A549 (cell line): Measurements from ENCODE around the gene ENPP1. TPM values are rescaled to one million over a fixed set of nuclear protein-coding genes. Genes with fewer than 3 reads are reported as not detected.

Experiments
- ATAC-seq, 2 experiments: fragments of 200-7000 bp in 1 of 2; fragments of >200 bp in 1 of 2; cut with Nextera tagmentation in 1 of 2; cut with Tn5 transposase in 1 of 2; 3 replicates each; pipeline versions ENCODE4 v1.8.0 to v1.9.1; 2018 to 2020; ENCODE audit warnings: mild to moderate bottlenecking in 1 of 2, moderate library complexity in 1 of 2
- CTCF ChIA-PET: fragments of 300-600 bp; sonication (Branson Sonifier 250); formaldehyde crosslinking; extraction: SDS; loops from one replicate; lab custom pipeline; 2021; ENCODE audit warnings: antibody characterized with exemption, inconsistent platforms; lab: Yijun Ruan, JAX
- POLR2A ChIA-PET: fragments of 350-600 bp; formaldehyde crosslinking; extraction: SDS; loops from one replicate; lab custom pipeline; 2021; ENCODE audit warnings: antibody characterized with exemption, inconsistent platforms; lab: Yijun Ruan, JAX
- DNase-seq, 2 experiments: peaks; one replicate each; pipeline versions ENCODE4 v3.0.0 to v3.0.0-alpha.2; 2011 to 2016; ENCODE audit warnings: low read depth in 1 of 2, low spot score in 1 of 2
- FAIRE-seq: peaks from 2 replicates; lab custom pipeline; 2011; peaks lifted over from hg19 to GRCh38; lab: Jason Lieb, UNC
- H3K27ac ChIP-seq, 2 experiments: fragments of >200 bp; sonication (Bioruptor Twin); formaldehyde crosslinking; 3 replicates each; pipeline ENCODE4 v1.5.1; 2016 to 2017
- H3K4me1 ChIP-seq: fragments of >200 bp; sonication (Bioruptor Twin); formaldehyde crosslinking; 3 replicates; pipeline ENCODE4 v1.6.1; 2016
- H3K4me2 ChIP-seq: fragments of >200 bp; sonication (Bioruptor Twin); formaldehyde crosslinking; 3 replicates; pipeline ENCODE4 v1.6.1; 2016
- H3K4me3 ChIP-seq: fragments of >200 bp; sonication (Bioruptor Twin); formaldehyde crosslinking; 3 replicates; pipeline ENCODE4 v1.5.1; 2016
- H3K9me3 ChIP-seq: fragments of >200 bp; sonication (Bioruptor Twin); formaldehyde crosslinking; 3 replicates; pipeline ENCODE4 v1.6.1; 2016
- CBX2 ChIP-seq: fragments of 200-600 bp; sonication (generic); IDR thresholded peaks from 2 replicates; pipeline ENCODE4 v1.6.1; 2016; ENCODE audit warnings: low read depth, mild to moderate bottlenecking, borderline replicate concordance
- CBX8 ChIP-seq: fragments of 200-600 bp; sonication (generic); IDR thresholded peaks from 2 replicates; pipeline ENCODE4 v1.6.1; 2016
- CEBPB ChIP-seq, 2 experiments: fragments of >200 bp in 1 of 2; sonication (Bioruptor Twin) in 1 of 2; formaldehyde crosslinking in 1 of 2; IDR thresholded peaks; 2 replicates each; pipeline ENCODE4 v1.6.1; 2012 to 2016
- CHD2 ChIP-seq: fragments of 150-350 bp; IDR thresholded peaks from 2 replicates; pipeline ENCODE4 v1.6.1; 2014; ENCODE audit warnings: low read length; ENCODE audit not compliant: partially characterized antibody
- CHD4 ChIP-seq: fragments of 200-600 bp; sonication (generic); IDR thresholded peaks from 2 replicates; pipeline ENCODE4 v1.6.1; 2016; ENCODE audit warnings: antibody characterized with exemption, mild to moderate bottlenecking, borderline replicate concordance
- EHF ChIP-seq: fragments of 250-450 bp; sonication (Bioruptor Pico); IDR thresholded peaks from 2 replicates; pipeline ENCODE4 v1.5.0; 2020; ENCODE audit warnings: mild to moderate bottlenecking
- EHMT2 ChIP-seq: fragments of 200-600 bp; sonication (generic); IDR thresholded peaks from 2 replicates; pipeline ENCODE4 v1.6.1; 2016; ENCODE audit warnings: antibody characterized with exemption, low read depth, mild to moderate bottlenecking, moderate library complexity
- EP300 ChIP-seq, 2 experiments: fragments of >200 bp; sonication (Bioruptor Twin); formaldehyde crosslinking; IDR thresholded peaks; 2 replicates in 1 of 2; 3 replicates in 1 of 2; pipeline ENCODE4 v1.6.1; 2016 to 2017
- ESRRA ChIP-seq: fragments of 150-350 bp; IDR thresholded peaks from 2 replicates; pipeline ENCODE4 v1.6.1; 2014; ENCODE audit warnings: mild to moderate bottlenecking, low read length, borderline replicate concordance
- FOSB ChIP-seq: fragments of 250-450 bp; sonication (Bioruptor Pico); IDR thresholded peaks from 2 replicates; pipeline ENCODE4 v1.5.0; 2020; ENCODE audit warnings: mild to moderate bottlenecking, moderate library complexity
- GATA3 ChIP-seq: IDR thresholded peaks from 2 replicates; pipeline ENCODE4 v1.6.1; 2012; ENCODE audit warnings: borderline replicate concordance
- HDAC2 ChIP-seq: fragments of 200-600 bp; sonication (generic); IDR thresholded peaks from 2 replicates; pipeline ENCODE4 v1.6.1; 2016
- HOXA7 ChIP-seq: fragments of 250-450 bp; sonication (Bioruptor Pico); IDR thresholded peaks from 2 replicates; pipeline ENCODE4 v1.5.0; 2020; ENCODE audit warnings: mild to moderate bottlenecking, moderate library complexity
- KDM1A ChIP-seq: fragments of 200-600 bp; sonication (generic); IDR thresholded peaks from 2 replicates; pipeline ENCODE4 v1.6.1; 2016; ENCODE audit warnings: low read depth, mild to moderate bottlenecking
- KDM5A ChIP-seq: fragments of 200-600 bp; sonication (generic); IDR thresholded peaks from 2 replicates; pipeline ENCODE4 v1.6.1; 2016; ENCODE audit warnings: antibody characterized with exemption, mild to moderate bottlenecking
- MAFK ChIP-seq: fragments of 450-650 bp; IDR thresholded peaks from 2 replicates; pipeline ENCODE4 v1.6.1; 2014; ENCODE audit not compliant: partially characterized antibody
- MAZ ChIP-seq: fragments of 150-350 bp; IDR thresholded peaks from 2 replicates; pipeline ENCODE4 v1.6.1; 2014; ENCODE audit warnings: antibody characterized with exemption, low read depth, low read length, borderline replicate concordance
- NFE2L2 ChIP-seq: fragments of 150-350 bp; conservative IDR thresholded peaks from 2 replicates; pipeline ENCODE4 v1.6.1; 2014; ENCODE audit warnings: low read length
- NPAS2 ChIP-seq: fragments of 250-450 bp; sonication (Bioruptor Pico); IDR thresholded peaks from 2 replicates; pipeline ENCODE4 v1.8.0; 2022; ENCODE audit warnings: mild to moderate bottlenecking, moderate library complexity, borderline replicate concordance
- POLR2AphosphoS2 ChIP-seq: conservative IDR thresholded peaks from 2 replicates; pipeline ENCODE4 v1.6.1; 2012; ENCODE audit warnings: low read length, improper control_type of control experiment, inconsistent platforms
- RAD21 ChIP-seq, 2 experiments: fragments of >200 bp in 1 of 2; sonication (Bioruptor Twin) in 1 of 2; formaldehyde crosslinking in 1 of 2; IDR thresholded peaks in 1 of 2; conservative IDR thresholded peaks in 1 of 2; 2 replicates in 1 of 2; 3 replicates in 1 of 2; pipeline ENCODE4 v1.6.1; 2012 to 2018; ENCODE audit warnings: inconsistent platforms in 1 of 2
- RARB ChIP-seq: fragments of 250-450 bp; sonication (Bioruptor Pico); IDR thresholded peaks from 2 replicates; pipeline ENCODE4 v1.8.0; 2021; ENCODE audit warnings: mild to moderate bottlenecking, moderate library complexity
- RCOR1 ChIP-seq: fragments of 150-350 bp; IDR thresholded peaks from 2 replicates; pipeline ENCODE4 v1.6.1; 2014; ENCODE audit warnings: antibody characterized with exemption, low read length, low read depth
- RFX5 ChIP-seq: fragments of 450-650 bp; IDR thresholded peaks from 2 replicates; pipeline ENCODE4 v1.7.1; 2014; ENCODE audit warnings: antibody characterized with exemption, mild to moderate bottlenecking, moderate library complexity
- TP53 ChIP-seq: fragments of 250-450 bp; sonication (Bioruptor Pico); IDR thresholded peaks from 2 replicates; pipeline ENCODE4 v1.5.0; 2021; ENCODE audit warnings: mild to moderate bottlenecking, moderate library complexity
- ZFP36 ChIP-seq: fragments of 450-650 bp; IDR thresholded peaks from 2 replicates; pipeline ENCODE4 v1.6.1; 2014; ENCODE audit warnings: borderline replicate concordance; ENCODE audit not compliant: partially characterized antibody
- ZSCAN20 ChIP-seq: fragments of 250-450 bp; sonication (Bioruptor Pico); IDR thresholded peaks from 2 replicates; pipeline ENCODE4 v1.8.0; 2022; ENCODE audit warnings: mild to moderate bottlenecking, moderate library complexity
- WGBS: methylation state at CpG from one replicate; pipeline ENCODE4 v1.1.6; 2017; ENCODE audit errors: missing lambda C conversion rate; 5-methylcytosine and 5-hydroxymethylcytosine counted together
- polyA plus RNA-seq, 4 experiments: library from polyadenylated mRNA; depleted of rRNA in 3 of 4; stranded (reverse); fragments of >200 nt; fragmentation: RNase III in 1 of 4; extraction: RNeasy Plus Mini Kit Qiagen cat#74134 plus additional on column Dnase treatment in 1 of 4; gene quantifications; 2 replicates in 3 of 4; 3 replicates in 1 of 4; pipeline ENCODE4 v1.2.3, GENCODE V29; 2011 to 2017
- TF ChIP-seq, protein P1 (sequence below): IDR thresholded peaks from 2 replicates; pipeline ENCODE4 v1.6.1; 2012
- TF ChIP-seq, protein P2 (sequence below): fragments of 250-450 bp; sonication (Bioruptor Pico); IDR thresholded peaks from 2 replicates; pipeline ENCODE4 v1.5.0; 2021; ENCODE audit warnings: mild to moderate bottlenecking, moderate library complexity, borderline replicate concordance
- TF ChIP-seq, protein P3 (sequence below): IDR thresholded peaks from 2 replicates; pipeline ENCODE4 v1.6.1; 2012; ENCODE audit warnings: low read depth, borderline replicate concordance
- TF ChIP-seq, protein P4 (sequence below): fragments of >200 bp; sonication (Bioruptor Twin); formaldehyde crosslinking; IDR thresholded peaks from 3 replicates; pipeline ENCODE4 v1.6.1; 2016
- TF ChIP-seq, protein P5 (sequence below): fragments of 150-350 bp; IDR thresholded peaks from 2 replicates; pipeline ENCODE4 v1.6.1; 2014; ENCODE audit warnings: low read depth, mild to moderate bottlenecking, low read length

The ENPP1 gene
- polyA plus RNA-seq, 2 of the 4 experiments (the other 2 are of a cell fraction) = 0.97 to 5.3 TPM

DNA sequence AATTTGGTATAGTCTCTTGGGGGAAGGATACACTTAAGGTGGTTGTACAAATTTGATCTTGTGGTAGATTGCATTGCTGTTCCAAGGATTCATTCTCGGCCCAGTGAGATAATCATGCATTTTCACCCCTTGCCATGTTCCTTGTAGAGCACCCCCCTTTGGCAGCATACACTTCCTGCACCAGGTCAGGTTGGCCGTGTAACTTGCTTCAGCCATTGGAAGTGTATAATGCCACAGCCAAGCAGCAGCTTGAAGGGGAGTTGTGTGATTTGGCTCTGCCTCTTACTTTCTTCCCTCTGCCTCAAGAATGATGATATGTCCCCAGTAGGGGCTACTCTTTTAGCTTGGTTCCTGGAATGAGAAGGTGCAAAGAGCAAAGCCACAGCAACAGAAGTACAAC is 121.4 kb downstream of the ENPP1 start:
- H3K27ac ChIP-seq = no peak overlapping the region
- ATAC-seq = no peak
- TF ChIP-seq RARB (CRISPR knock-in tag) (no peak), ZSCAN20 (CRISPR knock-in tag) (no peak), HDAC2 (no peak), CEBPB (IDR thresholded peaks at IDR 0.05) (no peak), TP53 (CRISPR knock-in tag) (no peak), MAZ (no peak), CBX8 (no peak), KDM5A (no peak), NPAS2 (CRISPR knock-in tag) (no peak), CBX2 (no peak), POLR2AphosphoS2 (no peak), NFE2L2 (no peak), ESRRA (no peak), CHD2 (no peak), RAD21 (conservative IDR thresholded peaks at IDR 0.05 in 1 of 2, IDR thresholded peaks at IDR 0.05 in 1 of 2) (no peak), GATA3 (no peak)
- TF ChIP-seq, protein P1, sequence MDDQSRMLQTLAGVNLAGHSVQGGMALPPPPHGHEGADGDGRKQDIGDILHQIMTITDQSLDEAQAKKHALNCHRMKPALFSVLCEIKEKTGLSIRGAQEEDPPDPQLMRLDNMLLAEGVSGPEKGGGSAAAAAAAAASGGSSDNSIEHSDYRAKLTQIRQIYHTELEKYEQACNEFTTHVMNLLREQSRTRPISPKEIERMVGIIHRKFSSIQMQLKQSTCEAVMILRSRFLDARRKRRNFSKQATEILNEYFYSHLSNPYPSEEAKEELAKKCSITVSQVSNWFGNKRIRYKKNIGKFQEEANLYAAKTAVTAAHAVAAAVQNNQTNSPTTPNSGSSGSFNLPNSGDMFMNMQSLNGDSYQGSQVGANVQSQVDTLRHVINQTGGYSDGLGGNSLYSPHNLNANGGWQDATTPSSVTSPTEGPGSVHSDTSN = no peak
- TF ChIP-seq, protein P2, sequence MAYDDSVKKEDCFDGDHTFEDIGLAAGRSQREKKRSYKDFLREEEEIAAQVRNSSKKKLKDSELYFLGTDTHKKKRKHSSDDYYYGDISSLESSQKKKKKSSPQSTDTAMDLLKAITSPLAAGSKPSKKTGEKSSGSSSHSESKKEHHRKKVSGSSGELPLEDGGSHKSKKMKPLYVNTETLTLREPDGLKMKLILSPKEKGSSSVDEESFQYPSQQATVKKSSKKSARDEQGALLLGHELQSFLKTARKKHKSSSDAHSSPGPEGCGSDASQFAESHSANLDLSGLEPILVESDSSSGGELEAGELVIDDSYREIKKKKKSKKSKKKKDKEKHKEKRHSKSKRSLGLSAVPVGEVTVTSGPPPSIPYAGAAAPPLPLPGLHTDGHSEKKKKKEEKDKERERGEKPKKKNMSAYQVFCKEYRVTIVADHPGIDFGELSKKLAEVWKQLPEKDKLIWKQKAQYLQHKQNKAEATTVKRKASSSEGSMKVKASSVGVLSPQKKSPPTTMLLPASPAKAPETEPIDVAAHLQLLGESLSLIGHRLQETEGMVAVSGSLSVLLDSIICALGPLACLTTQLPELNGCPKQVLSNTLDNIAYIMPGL (CRISPR knock-in tag) = no peak
- TF ChIP-seq, all 56 proteins: peak for 0
- ChIA-PET POLR2A (no interaction called here), CTCF (interaction anchor here (1.5 to 2.7 kb wide), 5 partner anchors 14 to 351 kb away, joined by 4 to 16 read pairs (median 7); partner anchors contain the start of gene CCN2)
- H3K4me2 ChIP-seq = no peak overlapping the region
- FAIRE-seq (no peak), DNase-seq (no peak)
- H3K9me3 ChIP-seq = no peaks in the 10 kb centered on the region
- 0 out of 3 replicates have a peak, but pooled peaks cover 3% of the 10 kb centered on the region for H3K4me1 ChIP-seq
- 61% methylated on average over 2 of the region's 2 CpGs for WGBS
- no peak overlapping the region for H3K4me3 ChIP-seq

DNA sequence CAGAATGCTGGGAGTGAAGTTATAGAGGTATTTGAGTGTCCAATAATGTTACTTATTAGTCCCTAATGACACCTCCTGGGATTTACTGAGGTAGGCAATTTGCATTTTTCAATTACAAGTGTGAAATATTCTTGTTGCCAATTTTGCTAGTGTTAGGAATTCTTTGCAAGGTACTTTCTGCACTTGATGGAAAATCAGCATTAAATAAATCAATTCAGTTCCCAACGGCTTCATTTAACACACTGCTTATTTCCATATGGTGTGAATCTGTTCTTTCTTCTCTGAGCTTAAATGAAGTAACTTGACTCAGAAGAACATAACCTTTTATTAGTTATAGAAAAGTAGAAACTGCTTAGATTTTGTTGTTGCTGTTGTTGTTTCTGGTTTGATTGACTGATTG is 122.2 kb downstream of the ENPP1 start:
- TF ChIP-seq MAFK (no peak), KDM1A (no peak), CHD4 (no peak), CEBPB (IDR thresholded peaks at IDR 0.05) (no peak), CHD2 (no peak), FOSB (no peak), EP300 (IDR thresholded peaks at IDR 0.05) (no peak), ZFP36 (no peak), EHMT2 (no peak), RFX5 (no peak), EHF (CRISPR knock-in tag) (no peak), HOXA7 (CRISPR knock-in tag) (no peak), MAZ (no peak), RCOR1 (no peak)
- TF ChIP-seq, protein P3, sequence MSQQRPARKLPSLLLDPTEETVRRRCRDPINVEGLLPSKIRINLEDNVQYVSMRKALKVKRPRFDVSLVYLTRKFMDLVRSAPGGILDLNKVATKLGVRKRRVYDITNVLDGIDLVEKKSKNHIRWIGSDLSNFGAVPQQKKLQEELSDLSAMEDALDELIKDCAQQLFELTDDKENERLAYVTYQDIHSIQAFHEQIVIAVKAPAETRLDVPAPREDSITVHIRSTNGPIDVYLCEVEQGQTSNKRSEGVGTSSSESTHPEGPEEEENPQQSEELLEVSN = no peak
- TF ChIP-seq, protein P4, sequence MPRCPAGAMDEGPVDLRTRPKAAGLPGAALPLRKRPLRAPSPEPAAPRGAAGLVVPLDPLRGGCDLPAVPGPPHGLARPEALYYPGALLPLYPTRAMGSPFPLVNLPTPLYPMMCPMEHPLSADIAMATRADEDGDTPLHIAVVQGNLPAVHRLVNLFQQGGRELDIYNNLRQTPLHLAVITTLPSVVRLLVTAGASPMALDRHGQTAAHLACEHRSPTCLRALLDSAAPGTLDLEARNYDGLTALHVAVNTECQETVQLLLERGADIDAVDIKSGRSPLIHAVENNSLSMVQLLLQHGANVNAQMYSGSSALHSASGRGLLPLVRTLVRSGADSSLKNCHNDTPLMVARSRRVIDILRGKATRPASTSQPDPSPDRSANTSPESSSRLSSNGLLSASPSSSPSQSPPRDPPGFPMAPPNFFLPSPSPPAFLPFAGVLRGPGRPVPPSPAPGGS = no peak
- TF ChIP-seq, protein P1 = no peak
- TF ChIP-seq, protein P5, sequence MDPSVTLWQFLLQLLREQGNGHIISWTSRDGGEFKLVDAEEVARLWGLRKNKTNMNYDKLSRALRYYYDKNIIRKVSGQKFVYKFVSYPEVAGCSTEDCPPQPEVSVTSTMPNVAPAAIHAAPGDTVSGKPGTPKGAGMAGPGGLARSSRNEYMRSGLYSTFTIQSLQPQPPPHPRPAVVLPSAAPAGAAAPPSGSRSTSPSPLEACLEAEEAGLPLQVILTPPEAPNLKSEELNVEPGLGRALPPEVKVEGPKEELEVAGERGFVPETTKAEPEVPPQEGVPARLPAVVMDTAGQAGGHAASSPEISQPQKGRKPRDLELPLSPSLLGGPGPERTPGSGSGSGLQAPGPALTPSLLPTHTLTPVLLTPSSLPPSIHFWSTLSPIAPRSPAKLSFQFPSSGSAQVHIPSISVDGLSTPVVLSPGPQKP = no peak
- TF ChIP-seq, all 56 proteins: peak for 0
- no peak for FAIRE-seq
- no peak for DNase-seq
- CTCF ChIA-PET = interaction anchor here (0.6 to 2.7 kb wide), 7 partner anchors 15 to 463 kb away, joined by 3 to 16 read pairs (median 7); partner anchors contain the start of gene CCN2
- WGBS = 83% methylated on average over 1 of the region's 1 CpG
- Histone ChIP-seq H3K4me3 (no peak overlapping the region), H3K4me1 (0 out of 3 replicates have a peak, but pooled peaks cover 3% of the 10 kb centered on the region), H3K27ac (no peak overlapping the region), H3K9me3 (no peaks in the 10 kb centered on the region), H3K4me2 (no peak overlapping the region)
- ATAC-seq = no peak
- POLR2A ChIA-PET = no interaction called here
